GM19351 (cell line): ENCODE measurements around the gene PRMT2.
"Not testable (repeated sequence)": the region's sequence is repeated elsewhere in the genome, so short reads cannot be mapped to it uniquely, and the experiment has no call there.

Experiments
- ATAC-seq: cut with Tn5 transposase; IDR thresholded peaks from one replicate; pipeline ENCODE4 v1.9.1; 2021; ENCODE audit warnings: mild to moderate bottlenecking, moderate library complexity; ENCODE audit not compliant: unreplicated experiment

The PRMT2 gene

DNA sequence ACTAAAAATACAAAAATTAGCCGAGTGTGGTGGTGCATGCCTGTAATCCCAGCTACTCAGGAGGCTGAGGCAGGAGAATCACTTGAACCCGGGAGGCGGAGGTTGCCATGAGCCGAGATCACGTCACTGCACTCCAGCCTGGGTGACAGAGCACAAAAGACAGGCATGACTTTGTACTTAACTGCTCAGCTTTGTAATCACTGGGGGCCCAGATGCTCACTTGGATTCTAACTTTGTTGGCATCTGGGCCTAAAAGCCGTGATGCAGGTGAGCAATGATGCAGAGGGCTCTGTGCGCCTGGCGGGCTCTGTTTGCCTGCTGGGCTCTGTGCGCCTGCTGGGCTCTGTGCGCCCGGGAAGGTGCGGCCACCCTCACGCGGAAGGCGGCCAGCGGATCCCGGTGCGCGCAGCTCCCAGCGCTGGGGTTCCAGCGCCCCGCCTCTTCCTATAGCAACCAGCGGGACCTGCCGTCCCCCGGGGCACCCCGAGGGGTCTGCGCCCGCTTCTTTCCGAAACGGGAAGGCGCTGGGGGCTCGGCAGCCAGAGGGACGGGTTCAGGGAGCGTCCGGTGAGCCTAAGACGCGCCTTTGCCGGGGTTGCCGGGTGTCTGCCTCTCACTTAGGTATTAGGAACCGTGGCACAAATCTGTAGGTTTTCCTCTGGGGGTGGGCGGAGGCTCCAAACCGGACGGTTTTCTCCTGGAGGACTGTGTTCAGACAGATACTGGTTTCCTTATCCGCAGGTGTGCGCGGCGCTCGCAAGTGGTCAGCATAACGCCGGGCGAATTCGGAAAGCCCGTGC is 31.7 kb downstream of the PRMT2 start:
- no peak for ATAC-seq

DNA sequence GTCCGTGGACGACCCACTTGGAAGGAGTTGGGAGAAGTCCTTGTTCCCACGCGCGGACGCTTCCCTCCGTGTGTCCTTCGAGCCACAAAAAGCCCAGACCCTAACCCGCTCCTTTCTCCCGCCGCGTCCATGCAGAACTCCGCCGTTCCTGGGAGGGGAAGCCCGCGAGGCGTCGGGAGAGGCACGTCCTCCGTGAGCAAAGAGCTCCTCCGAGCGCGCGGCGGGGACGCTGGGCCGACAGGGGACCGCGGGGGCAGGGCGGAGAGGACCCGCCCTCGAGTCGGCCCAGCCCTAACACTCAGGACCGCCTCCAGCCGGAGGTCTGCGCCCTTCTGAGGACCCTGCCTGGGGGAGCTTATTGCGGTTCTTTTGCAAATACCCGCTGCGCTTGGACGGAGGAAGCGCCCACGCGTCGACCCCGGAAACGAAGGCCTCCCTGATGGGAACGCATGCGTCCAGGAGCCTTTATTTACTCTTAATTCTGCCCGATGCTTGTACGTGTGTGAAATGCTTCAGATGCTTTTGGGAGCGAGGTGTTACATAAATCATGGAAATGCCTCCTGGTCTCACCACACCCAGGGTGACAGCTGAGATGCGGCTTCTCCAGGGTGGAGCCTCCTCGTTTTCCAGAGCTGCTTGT is 32.4 kb downstream of the PRMT2 start:
- ATAC-seq, result no peak

DNA sequence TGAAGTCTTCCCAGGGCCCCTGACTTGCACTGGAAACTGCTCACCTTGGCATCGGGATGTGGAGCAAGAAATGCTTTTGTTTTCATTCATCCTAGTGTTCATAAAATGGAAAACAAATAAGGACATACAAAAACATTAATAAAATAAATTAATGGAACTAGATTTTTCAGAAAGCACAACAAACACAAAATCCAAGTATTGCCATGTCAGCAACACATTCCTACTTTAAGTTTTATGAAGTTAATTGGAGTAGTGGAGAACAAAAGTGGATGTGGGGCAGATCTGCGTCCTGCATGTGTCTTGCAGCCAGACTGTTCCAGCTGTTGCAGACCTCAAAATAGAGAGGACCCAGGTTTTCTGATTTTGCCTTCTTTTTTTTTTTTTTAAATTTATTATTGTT is 32.9 kb downstream of the PRMT2 start:
- ATAC-seq, result no peak

DNA sequence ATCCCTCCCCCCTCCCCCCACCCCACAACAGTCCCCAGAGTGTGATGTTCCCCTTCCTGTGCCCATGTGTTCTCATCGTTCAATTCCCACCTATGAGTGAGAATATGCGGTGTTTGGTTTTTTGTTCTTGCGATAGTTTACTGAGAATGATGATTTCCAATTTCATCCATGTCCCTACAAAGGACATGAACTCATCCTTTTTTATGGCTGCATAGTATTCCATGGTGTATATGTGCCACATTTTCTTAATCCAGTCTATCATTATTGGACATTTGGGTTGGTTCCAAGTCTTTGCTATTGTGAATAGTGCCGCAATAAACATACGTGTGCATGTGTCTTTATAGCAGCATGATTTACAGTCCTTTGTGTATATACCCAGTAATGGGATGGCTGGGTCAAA is 33.4 kb downstream of the PRMT2 start:
- ATAC-seq, result not testable (repeated sequence)

DNA sequence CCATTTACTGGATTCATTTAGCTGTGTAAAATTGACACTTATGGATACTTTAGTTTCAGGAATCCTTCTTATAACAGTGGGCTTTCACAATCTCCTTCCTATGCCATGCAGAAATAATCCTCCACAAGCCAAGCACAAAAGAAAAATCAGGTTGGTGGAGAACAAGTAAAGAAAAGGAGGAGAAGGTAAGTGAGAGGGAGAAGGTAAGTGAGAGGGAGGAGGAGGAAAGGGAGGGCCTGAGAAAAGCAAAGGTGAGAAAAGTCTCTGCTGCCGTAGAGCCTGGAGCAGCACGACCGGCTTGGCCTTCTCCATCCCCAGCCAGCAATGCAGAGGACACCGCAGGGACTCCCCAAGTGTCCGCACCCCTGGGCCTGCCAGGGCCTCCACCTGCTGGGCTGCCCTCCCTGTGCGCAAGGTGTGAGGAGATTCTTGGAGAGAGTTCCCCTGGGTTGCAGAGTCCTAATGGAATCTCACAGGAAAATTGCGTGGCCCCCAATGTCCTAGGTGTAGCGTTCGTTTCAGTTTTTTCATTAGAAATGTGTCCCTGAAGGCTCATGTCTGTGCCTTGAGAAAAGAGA is 39.0 kb downstream of the PRMT2 start:
- no peak for ATAC-seq

DNA sequence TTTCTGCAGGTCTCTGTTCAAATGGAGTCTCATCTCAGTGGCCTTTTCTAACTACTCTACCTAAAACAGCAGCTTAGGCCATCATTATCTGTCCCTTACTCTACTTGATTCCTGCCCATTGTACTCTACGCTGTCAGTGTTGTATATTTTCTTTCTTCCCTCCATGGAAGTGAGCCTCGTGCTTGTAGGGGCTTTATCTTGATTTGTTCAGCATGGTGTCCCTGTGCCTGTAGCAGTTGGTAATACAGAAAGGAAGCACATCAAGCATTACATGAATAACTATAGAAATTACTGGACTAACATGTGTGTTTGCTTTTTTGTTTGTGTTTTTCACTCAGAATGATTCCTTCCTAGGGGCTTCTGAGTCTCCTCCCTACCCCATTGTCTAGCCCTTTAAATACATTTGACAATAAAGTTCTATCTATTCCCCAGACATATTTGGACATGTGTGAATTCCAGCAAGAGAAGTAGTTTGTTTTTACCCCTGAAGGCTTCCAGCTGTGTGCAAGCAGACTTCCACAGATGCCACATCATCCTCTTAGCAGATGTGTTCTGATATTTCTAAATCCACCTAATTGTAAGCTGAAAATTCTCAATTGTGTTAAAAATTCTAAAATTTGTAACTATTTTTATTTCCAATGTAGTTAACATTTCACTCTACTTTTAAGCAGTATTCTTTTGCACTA is 40.3 kb downstream of the PRMT2 start:
- no peak for ATAC-seq

DNA sequence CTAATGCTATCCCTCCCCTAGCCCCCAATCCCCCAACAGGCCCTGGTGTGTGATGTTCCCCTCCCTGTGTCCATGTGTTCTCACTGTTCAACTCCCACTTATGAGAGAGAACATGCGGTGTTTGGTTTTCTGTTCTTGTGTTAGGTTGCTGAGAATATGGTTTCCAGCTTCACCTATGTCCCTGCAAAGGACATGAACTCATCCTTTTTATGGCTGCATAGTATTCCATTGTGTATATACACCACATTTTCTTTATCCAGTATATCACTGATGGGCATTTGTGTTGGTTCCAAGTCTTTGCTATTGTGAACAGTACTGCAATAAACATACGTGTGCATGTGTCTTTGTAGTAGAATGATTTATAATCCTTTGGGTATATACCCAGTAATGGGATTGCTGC is 41.1 kb downstream of the PRMT2 start:
- not testable (repeated sequence) for ATAC-seq

DNA sequence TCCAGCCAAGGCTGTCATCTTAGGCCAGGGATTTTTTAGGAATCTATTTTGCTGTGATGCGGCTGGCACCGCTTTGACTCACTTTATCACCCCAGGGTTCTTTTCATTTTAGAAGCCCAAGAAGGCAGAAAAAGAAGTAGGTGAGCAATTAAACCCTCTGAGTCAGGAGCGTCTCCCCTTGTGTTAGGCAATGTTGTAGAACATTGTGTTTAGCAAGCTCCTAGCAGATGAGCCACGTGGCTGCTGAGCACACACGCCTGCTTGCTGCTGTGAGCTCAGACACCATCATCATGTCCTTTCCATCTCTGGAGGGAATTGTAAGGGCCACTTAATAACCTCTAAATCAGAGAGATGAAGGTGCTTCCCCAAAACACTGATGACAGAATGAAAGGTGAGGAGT is 46.1 kb downstream of the PRMT2 start:
- ATAC-seq, result not testable (repeated sequence)

DNA sequence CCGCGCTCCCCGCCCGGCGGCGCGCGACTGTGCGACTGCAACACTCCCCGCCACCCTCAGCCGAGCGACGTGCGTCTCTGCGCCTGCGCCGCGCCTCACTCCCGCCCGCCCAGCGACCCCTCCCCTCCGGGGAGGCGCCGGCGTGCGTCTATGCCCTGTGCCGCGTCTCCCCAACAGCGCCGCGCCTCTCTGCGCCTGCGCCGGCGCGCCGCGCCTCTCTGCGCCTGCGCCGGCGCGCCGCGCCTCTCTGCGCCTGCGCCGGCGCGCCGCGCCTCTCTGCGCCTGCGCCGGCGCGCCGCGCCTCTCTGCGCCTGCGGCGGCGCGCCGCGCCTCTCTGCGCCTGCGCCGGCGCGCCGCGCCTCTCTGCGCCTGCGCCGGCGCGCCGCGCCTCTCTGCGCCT is 63.2 kb downstream of the PRMT2 start:
- not testable (repeated sequence) for ATAC-seq

DNA sequence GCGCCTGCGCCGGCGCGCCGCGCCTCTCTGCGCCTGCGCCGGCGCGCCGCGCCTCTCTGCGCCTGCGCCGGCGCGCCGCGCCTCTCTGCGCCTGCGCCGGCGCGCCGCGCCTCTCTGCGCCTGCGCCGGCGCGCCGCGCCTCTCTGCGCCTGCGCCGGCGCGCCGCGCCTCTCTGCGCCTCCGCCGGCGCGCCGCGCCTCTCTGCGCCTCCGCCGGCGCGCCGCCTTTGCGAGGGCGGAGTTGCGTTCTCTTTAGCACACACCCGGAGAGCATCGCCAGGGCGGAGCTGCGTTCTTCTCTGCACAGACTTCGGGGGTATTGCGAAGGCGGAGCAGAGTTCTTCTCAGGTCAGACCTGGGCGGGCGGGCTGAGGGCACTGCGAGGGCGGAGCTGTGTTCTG is 63.6 kb downstream of the PRMT2 start:
- not testable (repeated sequence) for ATAC-seq
